MG63 (cell line): Measurements from ENCODE around the gene NHSL2. TPM values are rescaled to one million over a fixed set of nuclear protein-coding genes. Genes with fewer than 3 reads are reported as not detected.
A peak's percentile ranks its signal among the peaks of the same experiment; 100 is the strongest.
"Not testable (repeated sequence)": the region's sequence is repeated elsewhere in the genome, so short reads cannot be mapped to it uniquely, and the experiment has no call there.

Source experiments
- DNase-seq: peaks from one replicate; pipeline ENCODE4 v3.0.0-alpha.2; 2020
- H3K27me3 ChIP-seq: fragments of 250-450 bp; sonication (Bioruptor Pico); 2 replicates; pipeline ENCODE4 v1.5.1; 2020; ENCODE audit warnings: mild to moderate bottlenecking, moderate library complexity
- H3K36me3 ChIP-seq: fragments of 250-450 bp; sonication (Bioruptor Pico); 2 replicates; pipeline ENCODE4 v1.5.1; 2020; ENCODE audit warnings: mild to moderate bottlenecking, moderate library complexity
- H3K4me3 ChIP-seq: fragments of 250-450 bp; sonication (Bioruptor Pico); 2 replicates; pipeline ENCODE4 v1.5.1; 2020; ENCODE audit warnings: mild to moderate bottlenecking, moderate library complexity
- H3K9me3 ChIP-seq: fragments of 250-450 bp; sonication (Bioruptor Pico); 2 replicates; pipeline ENCODE4 v1.5.1; 2020; ENCODE audit warnings: mild to moderate bottlenecking, moderate library complexity
- total RNA-seq: library from RNA; depleted of rRNA; stranded (reverse); fragments of >200 nt; shearing (Covaris generic); gene quantifications from 2 replicates; pipeline ENCODE4 v1.2.3, GENCODE V29; 2014; ENCODE audit warnings: low replicate concordance

The NHSL2 gene
- total RNA-seq, 1 experiment from 2014 or later: not detected

- H3K4me3 ChIP-seq, H3K9me3 ChIP-seq, H3K27me3 ChIP-seq, H3K36me3 ChIP-seq, DNase-seq: not testable (repeated sequence)
Observed at GRCh38 chrX:72058346-72058745, 147.7 kb downstream of the NHSL2 start.

GRCh38 chrX:72060196-72060920, 149.7 kb downstream of the NHSL2 start:
- Histone ChIP-seq H3K9me3 (no peaks in the 10 kb centered on the region), H3K27me3 (no peaks in the 10 kb centered on the region), H3K36me3 (no peaks in the 10 kb centered on the region), H3K4me3 (no peak overlapping the region)
- DNase-seq: no peak

GRCh38 chrX:72060921-72061490, 150.4 kb downstream of the NHSL2 start:
- peak; percentile 3 for DNase-seq
- Histone ChIP-seq H3K4me3 (no peak overlapping the region), H3K9me3 (no peaks in the 10 kb centered on the region), H3K27me3 (no peaks in the 10 kb centered on the region), H3K36me3 (no peaks in the 10 kb centered on the region)

- Histone ChIP-seq H3K27me3 (no peaks in the 10 kb centered on the region), H3K36me3 (no peaks in the 10 kb centered on the region), H3K4me3 (no peak overlapping the region), H3K9me3 (no peaks in the 10 kb centered on the region)
- DNase-seq: peak; percentile 11
Observed at GRCh38 chrX:72062916-72063315, 152.3 kb downstream of the NHSL2 start.

GRCh38 chrX:72069350-72070160, 158.9 kb downstream of the NHSL2 start:
- Histone ChIP-seq H3K36me3 (no peaks in the 10 kb centered on the region), H3K4me3 (no peak overlapping the region), H3K9me3 (no peaks in the 10 kb centered on the region), H3K27me3 (no peaks in the 10 kb centered on the region)
- DNase-seq: no peak

- no peaks in the 10 kb centered on the region for H3K36me3 ChIP-seq
- no peak overlapping the region for H3K4me3 ChIP-seq
- no peak for DNase-seq
- no peaks in the 10 kb centered on the region for H3K27me3 ChIP-seq
- H3K9me3 ChIP-seq: no peaks in the 10 kb centered on the region
Observed at GRCh38 chrX:72071213-72071612, 160.6 kb downstream of the NHSL2 start.

- Histone ChIP-seq H3K4me3 (no peak overlapping the region), H3K36me3 (no peaks in the 10 kb centered on the region), H3K27me3 (no peaks in the 10 kb centered on the region), H3K9me3 (no peaks in the 10 kb centered on the region)
- no peak for DNase-seq
Observed at GRCh38 chrX:72073633-72074032, 163.0 kb downstream of the NHSL2 start.

GRCh38 chrX:72078411-72078810, 167.8 kb downstream of the NHSL2 start:
- DNase-seq: no peak
- Histone ChIP-seq H3K9me3 (no peaks in the 10 kb centered on the region), H3K36me3 (no peaks in the 10 kb centered on the region), H3K27me3 (no peaks in the 10 kb centered on the region), H3K4me3 (no peak overlapping the region)

GRCh38 chrX:72079607-72080006, 169.0 kb downstream of the NHSL2 start:
- Histone ChIP-seq H3K9me3 (no peaks in the 10 kb centered on the region), H3K27me3 (no peaks in the 10 kb centered on the region), H3K4me3 (no peak overlapping the region), H3K36me3 (no peaks in the 10 kb centered on the region)
- DNase-seq: no peak

GRCh38 chrX:72080150-72080549, 169.5 kb downstream of the NHSL2 start:
- Histone ChIP-seq H3K27me3 (no peaks in the 10 kb centered on the region), H3K9me3 (no peaks in the 10 kb centered on the region), H3K4me3 (no peak overlapping the region), H3K36me3 (no peaks in the 10 kb centered on the region)
- no peak for DNase-seq

GRCh38 chrX:72080800-72081199, 170.2 kb downstream of the NHSL2 start:
- Histone ChIP-seq H3K9me3 (no peaks in the 10 kb centered on the region), H3K27me3 (no peaks in the 10 kb centered on the region), H3K36me3 (no peaks in the 10 kb centered on the region), H3K4me3 (no peak overlapping the region)
- no peak for DNase-seq

- no peaks in the 10 kb centered on the region for H3K27me3 ChIP-seq
- H3K4me3 ChIP-seq: no peak overlapping the region
- H3K36me3 ChIP-seq: no peaks in the 10 kb centered on the region
- DNase-seq: no peak
- no peaks in the 10 kb centered on the region for H3K9me3 ChIP-seq
Observed at GRCh38 chrX:72081605-72082320, 171.1 kb downstream of the NHSL2 start.

- Histone ChIP-seq H3K36me3 (no peaks in the 10 kb centered on the region), H3K9me3 (no peaks in the 10 kb centered on the region), H3K27me3 (no peaks in the 10 kb centered on the region), H3K4me3 (no peak overlapping the region)
- DNase-seq: no peak
Observed at GRCh38 chrX:72083291-72083690, 172.6 kb downstream of the NHSL2 start.

- DNase-seq: no peak
- H3K4me3 ChIP-seq: no peak overlapping the region
- H3K27me3 ChIP-seq: no peaks in the 10 kb centered on the region
- H3K36me3 ChIP-seq: no peaks in the 10 kb centered on the region
- no peaks in the 10 kb centered on the region for H3K9me3 ChIP-seq
Observed at GRCh38 chrX:72084114-72084513, 173.5 kb downstream of the NHSL2 start.

- Histone ChIP-seq H3K36me3 (no peaks in the 10 kb centered on the region), H3K4me3 (no peak overlapping the region), H3K9me3 (no peaks in the 10 kb centered on the region), H3K27me3 (no peaks in the 10 kb centered on the region)
- no peak for DNase-seq
Observed at GRCh38 chrX:72086995-72087394, 176.3 kb downstream of the NHSL2 start.

- DNase-seq: no peak
- H3K36me3 ChIP-seq: no peaks in the 10 kb centered on the region
- no peaks in the 10 kb centered on the region for H3K27me3 ChIP-seq
- no peaks in the 10 kb centered on the region for H3K9me3 ChIP-seq
- H3K4me3 ChIP-seq: no peak overlapping the region
Observed at GRCh38 chrX:72088761-72089160, 178.1 kb downstream of the NHSL2 start.

- Histone ChIP-seq H3K36me3 (no peaks in the 10 kb centered on the region), H3K4me3 (no peak overlapping the region), H3K27me3 (no peaks in the 10 kb centered on the region), H3K9me3 (no peaks in the 10 kb centered on the region)
- DNase-seq: no peak
Observed at GRCh38 chrX:72089254-72089653, 178.6 kb downstream of the NHSL2 start.
